Fibroblast of skin of left quadriceps (primary cell): ENCODE measurements around the gene P4HA2.

Experiments used
- DNase-seq, 2 experiments: peaks; one replicate each; pipeline ENCODE4 v3.0.0-alpha.2; 2013; ENCODE audit warnings: low read depth in 2 of 2

The P4HA2 gene

GRCh38 chr5:132264546-132265335 lies 37.1 kb upstream of the P4HA2 start:
- no peak for DNase-seq

- peak in 1 of 2 experiments; percentile 40 for DNase-seq
Observed at GRCh38 chr5:132263548-132264261, 36.1 kb upstream of the P4HA2 start.

GRCh38 chr5:132262882-132263547 lies 35.4 kb upstream of the P4HA2 start:
- no peak for DNase-seq

- no peak for DNase-seq
Observed at GRCh38 chr5:132261881-132262845, 34.5 kb upstream of the P4HA2 start.

- peak; percentile 52 to 65 for DNase-seq
Observed at GRCh38 chr5:132260714-132261551, 33.3 kb upstream of the P4HA2 start.

GRCh38 chr5:132260051-132260450 lies 32.4 kb upstream of the P4HA2 start:
- no peak for DNase-seq

- DNase-seq, result peak; percentile 76 to 78
Observed at GRCh38 chr5:132259069-132259851, 31.6 kb upstream of the P4HA2 start.

GRCh38 chr5:132258102-132259068 lies 30.7 kb upstream of the P4HA2 start:
- no peak for DNase-seq

GRCh38 chr5:132257131-132258101 lies 29.8 kb upstream of the P4HA2 start, which contains the start of gene PDLIM4:
Gene PDLIM4 (plus strand): TSS chr5:132257696. CDS start chr5:132257735, 39 bp downstream.
- DNase-seq, result peak in 1 of 2 experiments; percentile 34

GRCh38 chr5:132256783-132257130 lies 29.1 kb upstream of the P4HA2 start:
- DNase-seq, result no peak

- no peak for DNase-seq
Observed at GRCh38 chr5:132256086-132256782, 28.6 kb upstream of the P4HA2 start.

- no peak for DNase-seq
Observed at GRCh38 chr5:132254321-132254977, 26.8 kb upstream of the P4HA2 start.

- DNase-seq, result no peak
Observed at GRCh38 chr5:132253452-132254320, 26.0 kb upstream of the P4HA2 start.

- DNase-seq, result no peak
Observed at GRCh38 chr5:132253008-132253441, 25.4 kb upstream of the P4HA2 start.

GRCh38 chr5:132251220-132251725 lies 23.6 kb upstream of the P4HA2 start:
- DNase-seq, result no peak
